NCI-H446 treated with DMSO at 0.1 percent for 48 hours (cell line): ENCODE data around the gene PHF10.
A peak's percentile ranks its signal among the peaks of the same experiment; 100 is the strongest.
"Not testable (repeated sequence)": the region's sequence is repeated elsewhere in the genome, so short reads cannot be mapped to it uniquely, and the experiment has no call there.

Source experiments
- DNase-seq: peaks from one replicate; lab custom pipeline; 2025; lab: John Stamatoyannopoulos, UW

The PHF10 gene

DNA sequence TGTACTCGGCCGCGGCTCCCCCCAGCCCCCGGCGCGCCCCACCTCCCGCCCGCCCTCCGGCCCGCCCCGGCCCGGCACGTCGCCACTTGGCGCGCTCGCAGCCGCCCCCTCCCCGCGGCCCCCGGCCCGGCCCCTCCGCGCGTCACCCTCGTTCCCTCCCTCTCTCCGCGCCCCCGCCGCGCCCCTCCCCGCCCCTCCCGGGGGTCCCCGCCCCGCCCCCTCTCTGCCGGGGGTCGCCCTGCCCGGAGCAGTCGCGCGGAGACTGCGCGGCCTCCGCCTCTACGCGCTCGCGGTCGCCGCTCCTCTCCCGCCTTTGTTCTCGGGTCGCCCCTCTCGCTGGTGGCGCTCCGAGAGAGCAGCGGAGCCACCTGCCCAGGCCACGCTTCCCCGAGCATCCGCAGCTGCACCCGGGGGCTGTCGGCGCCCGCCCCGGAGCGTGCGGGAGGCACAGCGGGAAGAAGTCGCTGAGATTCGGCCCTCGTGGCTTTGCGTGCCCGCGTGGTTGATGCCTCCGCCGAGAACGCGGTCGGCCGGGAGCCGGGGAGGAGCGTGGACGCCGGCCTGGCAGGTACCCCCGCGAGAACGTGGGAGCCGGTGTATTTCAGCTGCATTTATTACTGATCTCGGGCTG lies at the start of gene PHF10:
Gene PHF10, minus strand, starts transcription at position 7 of the 631 bp plus-strand sequence. CDS start 569 bp downstream, outside the sequence.
- DNase-seq, result no peak

DNA sequence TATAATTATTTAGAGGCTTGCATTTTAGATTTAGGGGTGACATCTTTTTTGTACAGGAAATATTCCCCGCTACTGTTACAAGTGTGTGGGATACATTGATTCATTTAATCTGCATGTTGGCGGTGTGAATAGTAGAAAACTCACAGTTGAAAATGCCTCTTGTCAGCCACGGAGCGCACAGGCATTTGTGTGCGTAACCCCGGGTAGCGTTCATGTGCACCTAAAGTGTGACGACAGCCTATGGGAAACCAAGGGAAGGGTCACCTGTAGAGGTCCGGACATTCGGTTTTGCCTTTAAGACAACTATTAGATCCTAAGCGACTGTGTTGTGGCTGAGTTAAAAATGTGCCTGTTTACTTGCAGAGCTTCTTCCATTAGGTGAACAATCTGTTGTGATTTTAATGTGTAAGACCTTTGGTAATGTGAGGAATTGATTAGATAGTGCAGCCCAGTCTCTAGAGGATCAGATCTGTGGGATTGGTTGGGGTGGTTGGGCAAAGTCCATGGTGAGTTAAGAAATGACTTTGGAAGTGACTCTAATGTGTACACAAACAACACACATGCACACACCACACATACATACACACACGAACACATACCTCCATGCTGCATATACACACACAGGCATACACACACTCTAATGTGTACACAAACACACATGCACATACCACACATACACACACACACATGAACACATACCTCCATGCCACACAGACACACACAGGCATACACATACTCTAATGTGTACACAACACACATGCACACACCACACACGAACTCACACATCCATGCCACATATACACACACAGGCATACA lies 42.8 kb upstream of the PHF10 start:
- no peak for DNase-seq

DNA sequence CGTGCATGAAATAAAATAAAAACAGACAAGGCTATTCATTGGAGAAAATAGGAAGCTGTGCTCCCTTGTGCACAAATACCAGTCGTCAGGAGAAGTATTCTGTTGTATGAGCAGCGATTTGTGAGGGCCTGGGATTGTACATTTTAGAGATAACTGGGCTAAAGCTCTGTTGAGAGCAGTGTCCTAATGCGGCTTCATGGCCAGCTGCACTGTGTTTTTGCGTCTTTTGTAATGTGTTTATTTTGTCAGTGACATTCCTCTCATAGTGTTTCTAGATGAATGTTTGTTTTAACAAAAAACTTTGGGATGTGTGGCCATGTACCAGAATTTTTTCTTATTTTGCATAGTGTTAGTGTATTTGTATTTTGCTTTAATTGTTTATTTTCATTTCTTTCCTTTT lies 41.9 kb upstream of the PHF10 start:
- DNase-seq, result no peak

DNA sequence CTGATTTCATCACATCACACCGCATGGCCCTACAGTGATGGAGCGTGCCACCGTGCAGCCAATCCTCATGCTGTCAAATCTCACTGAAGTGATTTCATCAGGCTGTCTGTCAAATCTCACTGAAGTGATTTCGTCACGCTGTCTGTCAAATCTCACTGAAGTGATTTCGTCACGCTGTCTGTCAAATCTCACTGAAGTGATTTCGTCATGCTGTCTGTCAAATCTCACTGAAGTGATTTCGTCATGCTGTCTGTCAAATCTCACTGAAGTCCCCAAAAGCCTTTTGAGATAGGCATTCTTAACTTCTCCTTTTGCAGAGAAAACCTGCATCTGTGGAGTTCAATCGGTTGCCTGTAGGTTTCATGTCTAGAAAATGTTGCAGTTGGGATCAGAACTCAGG lies 41.5 kb upstream of the PHF10 start:
- DNase-seq, result not testable (repeated sequence)

DNA sequence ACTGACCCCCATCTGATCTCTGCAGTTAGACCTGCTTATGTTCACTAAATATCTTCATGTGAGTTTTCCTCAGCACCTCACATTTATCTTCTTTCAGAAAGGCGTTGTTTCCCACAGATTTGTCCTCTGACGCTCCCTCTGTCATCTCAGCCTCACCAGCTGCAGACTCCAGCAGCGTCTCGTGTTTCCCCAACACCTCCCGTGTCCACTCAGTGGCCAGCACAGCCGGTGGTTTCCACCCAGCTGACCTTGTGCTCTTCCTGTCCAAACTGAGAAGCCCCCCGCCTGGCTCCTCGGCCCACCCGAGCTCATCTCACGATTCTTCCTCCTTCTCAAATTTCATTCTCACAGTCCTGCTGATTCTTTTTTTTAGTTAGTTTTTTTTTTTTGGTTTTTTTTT lies 39.6 kb upstream of the PHF10 start:
- DNase-seq, result no peak

DNA sequence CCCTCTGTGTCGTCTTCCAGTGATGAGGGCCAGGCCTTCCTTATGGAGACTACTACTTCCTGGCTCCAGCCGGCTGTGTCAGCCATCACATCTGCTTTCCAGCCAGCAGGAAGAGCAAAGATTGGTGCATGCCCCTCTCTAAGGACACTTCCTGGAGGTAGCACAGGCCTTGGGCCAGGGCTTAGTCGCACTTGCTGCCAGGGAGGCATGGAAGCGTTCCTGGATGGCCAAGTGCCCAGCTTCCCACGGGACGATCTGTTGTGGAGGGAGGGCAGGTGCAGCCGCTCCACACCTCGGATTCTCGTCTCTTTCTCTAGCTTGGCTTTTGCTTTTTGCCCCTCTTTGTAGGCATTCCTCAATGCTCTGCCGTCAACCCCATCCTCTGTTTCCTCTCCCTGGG lies 39.0 kb upstream of the PHF10 start:
- no peak for DNase-seq

DNA sequence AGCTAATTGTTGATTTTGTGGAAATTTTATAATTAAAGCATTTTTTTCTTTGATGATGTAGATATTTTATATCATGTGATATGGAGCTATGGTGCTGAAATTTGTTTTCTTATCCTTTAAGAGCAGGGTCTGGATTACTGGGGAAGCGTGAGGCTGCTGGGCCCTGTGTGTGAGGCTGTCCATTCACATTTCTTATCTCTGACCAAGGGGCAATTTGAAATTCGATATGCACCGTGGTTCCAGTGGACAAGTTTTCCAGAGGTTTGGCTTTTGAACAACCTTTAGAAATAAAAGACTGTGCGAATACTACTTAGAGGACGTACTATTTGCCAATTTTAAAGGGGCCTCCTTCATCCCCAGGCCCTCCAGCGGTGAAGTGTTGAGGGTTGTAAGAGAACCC lies 30.9 kb upstream of the PHF10 start:
- no peak for DNase-seq

DNA sequence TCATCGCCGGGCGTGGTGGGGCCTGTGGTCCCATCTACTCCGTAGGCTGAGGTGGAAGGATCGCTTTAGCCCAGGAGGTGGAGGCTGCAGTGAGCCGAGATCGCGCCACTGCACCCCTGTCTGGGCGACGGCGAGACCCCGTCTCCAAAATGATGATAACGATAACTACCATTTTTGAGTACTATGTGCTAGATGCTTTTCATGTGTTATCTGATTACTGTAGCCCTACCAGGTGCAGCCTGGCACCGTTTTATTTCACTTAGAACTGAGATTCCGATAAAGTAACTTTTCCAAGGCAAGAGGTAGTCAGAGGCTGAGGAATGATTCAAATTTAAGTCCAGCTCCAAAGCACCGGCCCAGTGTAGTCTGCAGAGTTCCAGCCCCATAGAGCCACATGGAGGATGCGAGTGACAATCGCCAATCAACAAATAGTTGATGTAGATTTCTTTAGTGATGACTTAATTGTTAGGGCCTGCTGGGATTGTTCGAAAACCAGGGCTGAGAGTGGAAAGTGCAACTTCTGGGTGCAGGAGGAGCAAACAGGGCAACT lies 27.8 kb upstream of the PHF10 start:
- no peak for DNase-seq

DNA sequence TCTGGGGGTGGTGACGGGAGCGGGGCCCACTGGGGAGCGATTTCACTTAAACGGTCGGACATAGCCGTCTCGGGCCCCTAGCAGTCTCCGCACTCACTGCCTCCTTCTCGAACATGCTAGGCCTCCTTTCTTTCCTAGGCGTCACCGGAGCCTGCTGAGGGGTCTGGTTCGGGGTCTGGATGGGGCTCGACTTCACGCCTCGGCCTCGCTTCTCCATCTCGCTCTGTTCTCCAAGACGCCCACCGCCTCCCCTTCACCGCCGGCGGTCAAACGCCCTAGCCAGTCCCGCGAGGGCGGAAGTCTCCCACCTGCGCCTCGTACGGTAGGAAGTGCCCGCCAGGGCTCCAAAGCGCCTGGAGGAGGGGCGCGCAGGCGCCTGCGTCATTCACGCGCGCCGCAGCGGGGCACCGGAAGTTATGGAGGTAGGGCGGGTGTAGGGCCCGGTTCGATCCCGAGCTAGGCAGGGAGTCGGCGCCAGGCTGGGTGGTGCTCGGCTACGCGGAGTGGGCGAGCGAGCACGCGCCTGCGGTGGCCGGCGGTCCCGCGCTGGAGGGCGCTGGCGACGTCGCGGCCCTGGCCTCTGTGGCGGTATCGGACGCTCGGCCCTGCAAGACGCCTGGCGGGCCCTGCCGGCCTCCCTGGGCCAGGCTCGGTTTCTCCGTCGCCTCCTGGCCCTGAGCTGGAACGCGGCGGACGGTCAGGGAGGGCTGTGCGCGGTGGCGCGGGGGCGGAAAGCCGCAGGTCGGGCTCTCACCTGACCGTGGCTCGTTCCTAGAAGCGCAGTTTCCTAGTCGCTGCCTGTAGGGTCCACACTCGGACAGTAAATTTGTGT lies 27.2 kb upstream of the PHF10 start, which contains the start of the genes DYNLT2 and ERMARD:
Gene DYNLT2, minus strand, starts transcription at position 331 of the 832 bp plus-strand sequence. Its CDS starts 114 bp downstream, at position 217.
Gene ERMARD, plus strand, starts transcription at position 381 of the 832 bp plus-strand sequence. Its CDS starts 36 bp downstream, at position 417.
- DNase-seq, result peak; percentile 74

DNA sequence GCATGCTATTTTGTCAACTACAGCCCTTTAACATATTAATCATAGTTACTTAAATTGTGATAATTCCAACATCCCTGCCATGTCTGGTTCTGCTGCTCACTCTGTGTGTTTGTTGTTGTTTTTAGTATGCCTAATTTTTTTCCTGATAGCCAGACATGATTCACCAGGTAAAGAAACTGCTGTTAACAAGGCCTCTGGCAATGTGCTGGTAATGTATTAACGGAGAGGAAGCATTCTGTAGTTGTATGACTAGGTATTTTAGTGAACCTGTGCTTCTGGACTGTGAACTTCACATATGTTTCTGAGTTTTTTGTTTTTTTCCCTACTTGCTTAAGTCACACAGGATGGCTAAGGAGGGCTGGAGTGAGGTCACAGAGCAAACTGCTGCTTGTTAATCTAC lies 22.3 kb upstream of the PHF10 start:
- no peak for DNase-seq

DNA sequence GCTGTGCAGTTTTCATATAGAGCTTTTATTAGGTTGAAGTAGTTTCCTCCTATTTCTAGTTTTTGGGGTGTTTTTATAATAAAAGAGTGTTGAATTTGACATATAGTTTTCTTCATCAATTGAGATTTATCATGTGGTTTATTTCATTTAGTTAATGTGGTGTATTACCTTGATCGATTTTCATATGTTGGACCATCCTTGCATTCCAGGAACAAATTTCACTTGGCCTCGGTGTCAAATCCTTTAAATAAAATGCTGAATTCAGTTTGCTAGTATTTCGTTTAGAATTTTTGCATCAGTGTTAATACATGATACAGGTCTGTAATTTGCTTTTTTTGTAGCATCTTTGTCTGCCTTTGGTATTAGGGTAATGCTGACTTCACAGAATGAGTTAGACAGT lies 21.1 kb upstream of the PHF10 start:
- no peak for DNase-seq

DNA sequence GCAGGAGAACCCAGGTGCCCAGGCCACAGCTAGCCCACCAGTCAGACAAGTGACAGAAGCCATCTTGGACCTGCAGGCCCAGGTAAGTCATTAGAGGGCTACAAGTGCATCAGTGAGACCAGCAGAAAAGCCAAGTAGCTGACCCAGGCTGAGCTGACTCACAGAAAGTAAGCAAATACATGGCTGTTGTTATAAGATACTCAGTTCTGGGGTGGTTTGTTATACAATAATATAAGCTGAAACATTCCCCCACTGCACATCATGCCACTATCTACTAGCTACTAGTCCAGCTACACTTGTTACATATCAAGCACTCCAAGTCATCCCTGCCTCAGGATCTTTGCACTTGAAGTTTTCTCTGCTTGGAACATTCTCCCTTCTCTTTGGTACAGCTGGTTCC lies 17.0 kb upstream of the PHF10 start:
- no peak for DNase-seq

DNA sequence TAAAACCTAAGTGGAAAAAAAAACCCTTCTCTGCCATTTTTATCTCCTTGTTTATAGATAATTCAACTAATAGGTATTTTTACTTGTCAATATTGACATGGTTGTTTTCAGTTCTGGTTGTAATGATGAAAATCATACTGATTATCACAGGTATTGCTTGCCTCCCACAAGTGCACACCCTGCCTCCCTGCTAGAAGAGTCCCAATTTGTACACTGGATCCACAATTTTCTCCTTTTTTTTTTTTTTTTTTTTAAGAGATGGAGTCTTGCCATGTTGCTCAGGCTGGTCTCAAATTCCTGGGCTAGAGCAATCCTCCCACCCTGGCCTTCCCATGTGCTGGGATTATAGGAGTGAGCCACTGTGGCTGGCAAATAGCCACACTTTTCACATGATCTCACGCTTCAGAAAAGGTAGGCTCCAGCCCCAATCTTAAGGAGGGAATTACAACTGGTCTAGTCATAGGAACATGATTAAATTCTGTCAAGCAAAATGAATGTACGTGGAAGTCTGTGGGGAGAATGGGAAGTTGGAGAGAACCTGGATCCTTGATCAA lies 14.8 kb upstream of the PHF10 start:
- DNase-seq, result no peak

DNA sequence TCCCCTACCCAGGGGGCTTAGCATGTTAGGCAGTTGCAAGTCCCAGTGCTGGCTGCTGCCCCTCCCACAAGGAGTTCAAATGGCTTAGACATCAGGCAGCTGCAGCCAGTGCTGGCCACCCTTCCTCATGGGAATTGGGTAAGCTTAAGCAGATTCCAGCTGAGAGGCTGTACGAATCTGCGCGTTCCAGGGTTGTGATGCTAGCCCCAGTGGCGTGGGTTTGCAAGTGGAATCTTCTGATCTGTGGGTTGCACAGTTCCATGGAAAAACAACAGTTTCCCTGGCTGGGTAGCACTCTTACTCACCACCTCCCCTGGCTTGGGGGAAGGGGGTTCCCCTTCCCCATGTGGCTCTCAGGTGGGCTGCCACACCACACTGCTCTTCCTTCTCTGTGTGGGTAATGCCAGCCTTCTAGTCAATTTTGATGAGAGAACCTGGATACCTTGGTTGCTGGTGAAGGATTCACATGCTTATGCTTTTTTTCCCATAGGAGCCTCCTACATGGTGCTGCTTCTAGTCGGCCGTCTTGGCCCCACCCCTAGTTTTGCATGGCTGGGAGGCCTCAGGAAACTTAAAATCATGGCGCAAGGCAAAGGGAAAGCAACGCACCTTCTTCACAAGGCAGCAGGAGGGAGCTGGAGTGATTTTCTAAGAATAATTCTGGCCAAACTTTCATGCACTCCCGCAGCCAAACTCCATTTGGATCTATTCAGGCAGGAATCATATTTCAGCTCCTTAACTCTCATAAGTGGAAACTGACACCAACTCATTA lies 14.1 kb upstream of the PHF10 start:
- DNase-seq, result no peak

DNA sequence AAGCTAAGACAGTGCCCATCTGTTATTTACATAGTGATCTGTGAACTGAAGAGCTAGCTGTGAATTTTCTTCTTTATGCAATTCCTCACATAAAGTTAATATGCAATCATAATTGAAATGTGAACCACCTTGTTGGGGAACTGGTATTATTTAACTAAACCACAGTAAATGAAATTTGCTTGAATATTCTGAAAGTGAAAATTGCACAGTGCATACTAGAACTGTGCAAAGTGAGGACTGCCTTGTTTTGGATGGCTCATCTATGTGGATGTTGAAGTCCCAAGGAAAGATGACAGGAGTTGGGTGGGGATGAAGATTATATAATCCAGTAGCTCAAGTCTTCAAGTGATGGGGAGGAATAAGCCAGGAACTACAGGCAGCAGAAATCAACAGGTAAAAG lies 5.7 kb upstream of the PHF10 start:
- no peak for DNase-seq

DNA sequence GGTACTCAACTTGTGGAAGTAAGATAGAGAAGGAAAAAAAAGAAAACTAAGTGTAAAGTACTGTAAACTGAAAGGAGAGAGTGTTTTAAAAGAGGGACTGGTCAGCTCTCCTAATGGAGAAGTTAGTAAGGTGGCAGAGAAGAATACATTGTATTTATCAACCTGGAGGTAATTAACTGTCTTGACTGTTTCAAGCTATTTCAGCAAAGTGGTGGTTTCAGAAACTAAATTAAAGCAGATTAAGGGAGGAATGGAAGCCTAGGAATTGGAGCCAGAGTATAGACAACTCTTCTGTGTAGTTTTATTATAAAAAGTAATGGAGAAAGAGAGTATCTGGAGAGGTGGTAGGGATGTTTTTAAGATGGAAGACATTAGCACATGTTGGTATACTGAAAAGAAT lies 2.7 kb upstream of the PHF10 start:
- DNase-seq, result no peak

DNA sequence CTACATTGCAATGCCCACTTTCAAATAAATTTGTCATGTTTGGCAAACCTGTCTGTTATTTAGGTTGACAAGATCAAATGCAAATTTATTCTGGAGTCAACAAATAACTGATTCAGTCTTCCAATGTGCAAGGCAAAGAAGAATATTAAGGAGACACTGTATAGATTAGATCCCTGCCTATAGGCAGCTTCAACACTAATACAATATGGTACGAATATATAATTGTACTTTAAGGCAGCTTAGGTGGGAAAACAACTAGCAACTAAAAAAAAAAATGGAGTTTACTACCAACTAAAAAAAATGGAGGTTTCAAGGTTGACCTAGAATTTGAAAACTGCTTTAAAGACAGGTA lies 1.7 kb upstream of the PHF10 start:
- DNase-seq, result no peak

DNA sequence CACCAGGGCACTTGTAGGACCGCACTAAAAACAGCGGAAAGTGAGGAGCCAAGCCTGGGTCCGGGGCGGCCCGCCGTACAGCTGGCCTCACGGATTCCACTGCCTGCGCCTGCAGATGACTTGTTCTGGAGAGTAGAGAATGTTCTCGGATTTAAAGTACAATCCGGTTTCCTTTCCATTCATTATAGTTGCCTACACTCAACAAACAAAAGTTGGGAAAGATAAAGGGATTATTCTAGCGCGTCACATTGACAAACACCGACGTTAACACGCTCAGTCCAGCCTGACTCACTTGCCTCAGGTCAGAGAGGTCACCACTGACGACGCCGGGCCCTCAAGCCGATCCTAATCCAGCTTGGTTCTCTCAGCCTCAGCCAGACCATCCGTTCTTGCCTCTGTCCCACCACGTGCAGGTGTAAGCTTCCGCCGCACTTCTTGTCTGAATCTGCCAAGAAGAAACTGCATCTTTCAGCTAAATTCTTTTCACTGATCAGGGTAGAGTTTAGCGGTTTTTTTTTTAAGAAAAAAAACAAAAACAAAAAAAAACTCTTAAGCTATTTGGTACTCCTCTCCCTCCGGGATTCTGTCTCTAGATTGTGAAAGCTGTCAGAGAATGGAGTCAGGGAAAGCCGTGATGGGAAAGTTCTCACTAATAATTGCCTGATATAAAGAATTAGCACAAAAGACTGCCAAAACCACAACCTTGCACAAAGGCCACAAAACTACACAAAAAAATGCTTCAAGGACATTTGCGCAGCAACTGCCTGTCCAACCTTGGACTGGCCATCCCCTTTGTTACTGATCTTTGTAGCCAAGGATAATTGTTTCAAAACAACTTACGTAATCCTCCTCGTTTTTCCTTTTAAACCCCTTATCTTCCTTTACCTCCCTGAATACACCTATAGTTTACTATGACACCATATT lies 1.1 kb upstream of the PHF10 start:
- DNase-seq, result no peak

DNA sequence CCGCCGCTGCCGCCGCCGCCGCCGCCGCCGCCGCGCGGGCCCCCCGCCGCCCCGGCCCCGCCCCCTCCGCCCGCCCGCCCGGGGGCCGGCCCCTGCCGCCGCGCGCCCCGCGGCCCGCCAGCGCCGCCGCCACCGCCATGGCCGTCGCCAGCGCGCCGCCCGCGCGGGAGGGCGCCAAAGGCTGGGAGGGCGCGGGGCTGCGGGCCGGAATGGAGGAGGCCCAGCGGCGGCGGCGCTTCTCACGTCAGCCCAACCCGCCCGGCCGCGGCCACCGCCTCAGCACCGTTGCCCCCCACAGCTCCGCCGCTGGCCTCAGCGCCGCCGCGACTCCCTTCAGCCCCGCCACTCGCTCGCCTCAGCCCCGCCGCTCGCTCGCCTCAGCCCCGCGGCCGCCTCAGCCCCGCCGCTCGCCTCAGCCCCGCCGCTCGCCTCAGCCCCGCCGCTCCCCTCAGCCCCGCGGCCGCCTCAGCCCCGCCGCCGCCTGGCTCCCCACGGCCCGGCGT lies 258 bp downstream of the PHF10 start:
- no peak for DNase-seq
